GM19452 (cell line): ENCODE data around the gene INSM1.
"Not testable (repeated sequence)": the region's sequence is repeated elsewhere in the genome, so short reads cannot be mapped to it uniquely, and the experiment has no call there.

Experiments
- ATAC-seq: cut with Tn5 transposase; IDR thresholded peaks from one replicate; pipeline ENCODE4 v1.9.1; 2021; ENCODE audit not compliant: unreplicated experiment

Gene INSM1, protein sequence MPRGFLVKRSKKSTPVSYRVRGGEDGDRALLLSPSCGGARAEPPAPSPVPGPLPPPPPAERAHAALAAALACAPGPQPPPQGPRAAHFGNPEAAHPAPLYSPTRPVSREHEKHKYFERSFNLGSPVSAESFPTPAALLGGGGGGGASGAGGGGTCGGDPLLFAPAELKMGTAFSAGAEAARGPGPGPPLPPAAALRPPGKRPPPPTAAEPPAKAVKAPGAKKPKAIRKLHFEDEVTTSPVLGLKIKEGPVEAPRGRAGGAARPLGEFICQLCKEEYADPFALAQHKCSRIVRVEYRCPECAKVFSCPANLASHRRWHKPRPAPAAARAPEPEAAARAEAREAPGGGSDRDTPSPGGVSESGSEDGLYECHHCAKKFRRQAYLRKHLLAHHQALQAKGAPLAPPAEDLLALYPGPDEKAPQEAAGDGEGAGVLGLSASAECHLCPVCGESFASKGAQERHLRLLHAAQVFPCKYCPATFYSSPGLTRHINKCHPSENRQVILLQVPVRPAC

DNA sequence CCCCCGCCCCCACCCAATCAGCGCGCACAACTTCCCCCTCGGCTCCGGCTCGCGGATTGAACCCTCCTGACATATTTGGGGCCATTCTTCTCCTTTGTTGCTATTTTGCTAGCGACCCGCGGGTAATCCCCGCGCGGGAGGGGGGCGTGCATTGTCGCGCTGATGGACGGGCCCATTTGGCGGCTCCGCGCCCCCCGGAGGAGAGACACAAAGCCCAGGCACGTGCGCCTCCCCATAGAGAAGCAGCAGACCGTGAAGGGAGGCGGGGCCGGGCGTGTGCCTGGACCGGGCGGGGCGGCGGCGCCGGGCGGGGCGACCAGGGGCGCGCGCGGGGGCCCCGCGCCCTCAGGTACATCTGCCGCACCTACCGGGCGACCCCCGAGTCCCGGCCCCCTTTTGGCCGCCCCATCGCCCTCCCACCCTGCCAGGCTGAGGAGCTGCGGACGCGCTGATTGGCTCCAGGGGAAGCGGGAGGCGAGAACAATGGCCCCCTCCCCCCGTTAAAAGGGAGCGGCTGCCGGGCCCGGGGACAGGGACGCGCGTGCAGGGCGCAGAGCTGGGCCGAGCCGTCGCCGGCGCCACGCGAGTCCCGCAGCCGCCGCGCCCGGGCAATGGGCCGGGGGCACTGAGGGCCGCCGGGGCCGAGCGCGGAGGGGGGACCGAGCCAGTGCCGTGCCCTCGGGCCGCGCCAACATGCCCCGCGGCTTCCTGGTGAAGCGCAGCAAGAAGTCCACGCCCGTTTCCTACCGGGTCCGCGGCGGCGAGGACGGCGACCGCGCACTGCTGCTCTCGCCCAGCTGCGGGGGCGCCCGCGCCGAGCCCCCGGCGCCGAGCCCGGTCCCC, at the start of gene INSM1:
Gene INSM1, plus strand, starts transcription at position 530 of the 843 bp plus-strand sequence. Its CDS starts 164 bp downstream, at position 694.
- no peak for ATAC-seq

GRCh38 chr20:20318365-20319161, 49.3 kb upstream of the INSM1 start:
- no peak for ATAC-seq

- ATAC-seq: no peak
Measured at GRCh38 chr20:20321134-20321533, 46.8 kb upstream of the INSM1 start.

- no peak for ATAC-seq
Measured at GRCh38 chr20:20321917-20322316, 46.0 kb upstream of the INSM1 start.

GRCh38 chr20:20322912-20323311, 45.0 kb upstream of the INSM1 start:
- ATAC-seq: no peak

DNA sequence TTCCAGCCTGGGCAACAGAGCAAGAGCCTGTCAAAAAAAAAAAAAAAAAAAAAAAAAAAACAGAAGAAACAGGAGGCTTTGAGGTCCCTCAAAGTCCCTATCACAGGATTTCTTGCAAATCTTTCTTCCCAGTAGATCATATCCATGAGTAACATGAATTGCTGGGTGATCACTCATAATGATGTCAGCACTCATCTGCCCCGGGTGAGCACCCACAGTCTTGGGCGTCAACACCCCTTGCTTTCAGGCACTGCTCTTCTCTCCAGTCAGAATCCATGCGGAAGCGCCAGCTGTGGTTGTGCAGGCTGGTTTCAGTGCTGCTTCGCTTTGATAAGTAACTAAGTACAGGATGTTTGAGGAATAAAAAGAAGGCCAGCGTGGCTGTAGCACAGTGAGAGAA, 40.2 kb upstream of the INSM1 start:
- ATAC-seq: no peak

- ATAC-seq: no peak
Measured at GRCh38 chr20:20329564-20329963, 38.3 kb upstream of the INSM1 start.

- no peak for ATAC-seq
Measured at GRCh38 chr20:20331156-20331555, 36.7 kb upstream of the INSM1 start.

DNA sequence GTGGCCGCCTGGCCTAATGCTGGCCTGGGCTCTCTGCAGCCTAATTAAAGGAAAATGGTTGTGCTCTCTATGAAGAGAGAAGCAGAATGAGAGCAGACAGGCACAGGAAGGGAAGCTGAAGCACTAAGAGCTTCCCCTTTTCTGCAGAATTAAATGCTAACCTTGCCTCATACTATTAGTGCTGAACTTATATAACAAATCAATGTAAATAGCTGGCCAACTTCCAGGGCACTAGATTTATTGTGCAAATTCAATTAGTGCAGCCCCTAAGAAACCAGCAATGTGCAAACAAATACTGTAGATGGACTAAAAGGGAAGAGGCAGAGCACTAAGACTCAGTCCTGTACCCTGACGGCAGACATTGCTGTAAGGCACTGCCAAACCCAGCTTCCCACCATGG, 36.1 kb upstream of the INSM1 start:
- ATAC-seq: no peak

- peak; percentile 28 for ATAC-seq
Measured at GRCh38 chr20:20333866-20334265, 34.0 kb upstream of the INSM1 start.

- ATAC-seq: peak; percentile 96
Measured at GRCh38 chr20:20334489-20334888, 33.4 kb upstream of the INSM1 start.

DNA sequence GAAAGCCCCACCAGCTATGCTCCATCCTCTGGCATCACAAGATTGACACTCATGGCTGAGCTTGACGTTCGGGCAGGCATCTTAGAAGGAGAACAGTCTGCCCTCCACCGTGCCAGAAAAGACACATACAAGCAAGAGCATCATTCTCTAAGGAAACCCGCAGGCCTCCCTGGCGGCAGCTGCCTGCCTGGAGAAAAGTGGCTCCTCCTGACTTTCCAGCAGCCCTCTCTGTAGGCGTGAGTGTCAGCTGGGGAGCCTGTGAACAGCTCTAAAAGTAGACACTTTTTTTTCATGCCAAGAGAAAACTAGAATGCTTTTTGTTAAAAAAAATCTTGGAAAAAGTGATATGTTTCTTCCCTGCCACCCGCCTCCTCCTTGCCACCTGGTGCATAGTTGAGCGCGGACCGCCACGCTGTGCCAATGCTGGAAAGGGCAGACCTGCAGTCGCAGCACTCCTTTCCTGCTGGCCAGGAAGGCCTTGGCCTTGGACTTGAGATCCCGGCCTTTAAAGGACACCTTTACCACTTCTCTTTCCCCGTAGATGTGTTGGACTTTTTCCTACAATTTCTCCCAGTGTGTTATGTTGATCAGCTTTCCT, 29.7 kb upstream of the INSM1 start:
- ATAC-seq: no peak

DNA sequence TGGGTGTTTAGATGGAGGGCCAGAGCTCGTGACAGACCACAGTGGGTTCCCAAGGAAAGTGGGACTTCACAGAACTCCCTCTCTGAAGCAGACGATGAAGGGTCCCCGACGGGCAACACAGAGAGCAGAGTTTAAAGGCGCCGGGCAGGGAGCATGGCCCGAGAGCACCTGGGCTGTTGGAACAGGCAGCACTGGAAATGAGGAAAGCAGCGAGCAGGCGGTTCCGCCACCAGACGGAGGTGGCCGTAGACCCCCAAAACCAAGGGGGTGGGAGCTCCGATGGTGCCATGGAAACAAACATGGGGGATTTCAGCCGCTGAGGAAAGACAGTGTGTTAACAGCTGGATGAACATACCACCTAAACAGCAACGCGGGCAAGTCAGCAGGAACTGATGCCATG, 27.5 kb upstream of the INSM1 start:
- no peak for ATAC-seq

- no peak for ATAC-seq
Measured at GRCh38 chr20:20341371-20341770, 26.5 kb upstream of the INSM1 start.

- ATAC-seq: no peak
Measured at GRCh38 chr20:20342066-20342465, 25.8 kb upstream of the INSM1 start.

GRCh38 chr20:20343932-20344331, 24.0 kb upstream of the INSM1 start:
- ATAC-seq: no peak

DNA sequence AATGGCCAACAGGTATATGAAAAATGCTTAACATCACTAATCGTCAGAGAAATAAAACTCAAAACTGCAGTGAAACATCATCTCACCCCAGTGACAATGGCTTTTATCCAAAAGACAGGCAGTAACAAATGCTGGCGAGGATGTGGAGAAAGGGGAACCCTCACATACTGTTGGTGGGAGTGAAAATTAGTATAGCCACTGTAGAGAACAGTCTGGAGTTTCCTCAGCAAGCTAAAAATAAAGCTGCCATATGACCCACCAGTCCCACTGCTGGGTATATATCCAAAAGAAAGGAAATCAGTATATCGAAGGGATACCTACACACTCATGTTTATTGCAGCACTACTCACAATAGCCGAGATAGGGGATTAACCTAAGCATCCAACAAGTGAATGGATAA, 23.4 kb upstream of the INSM1 start:
- ATAC-seq: no peak

DNA sequence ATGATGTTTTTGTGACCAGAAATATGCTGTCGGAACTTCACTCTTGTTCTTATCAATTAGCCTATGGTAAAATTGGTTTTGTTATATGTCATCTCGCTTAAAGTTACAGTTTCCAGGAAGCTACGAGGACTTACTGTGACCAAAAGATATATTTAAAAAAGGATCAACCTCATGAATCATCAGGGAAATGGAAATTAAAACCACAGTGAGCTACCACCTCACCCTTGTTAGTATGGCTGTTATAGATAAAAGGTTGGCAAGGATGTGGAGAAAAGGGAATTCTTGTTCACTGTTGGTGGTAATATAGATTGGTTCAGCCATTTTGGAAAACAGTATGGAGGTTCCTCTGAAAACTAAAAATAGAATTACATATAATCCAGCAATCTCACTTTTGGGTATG, 14.3 kb upstream of the INSM1 start:
- ATAC-seq: no peak

- not testable (repeated sequence) for ATAC-seq
Measured at GRCh38 chr20:20355503-20355902, 12.4 kb upstream of the INSM1 start.

- ATAC-seq: no peak
Measured at GRCh38 chr20:20358801-20359200, 9.1 kb upstream of the INSM1 start.

- ATAC-seq: no peak
Measured at GRCh38 chr20:20359628-20360027, 8.3 kb upstream of the INSM1 start.
